ENCODE results near the gene LARP1. TPM values are rescaled to one million over a fixed set of nuclear protein-coding genes. Genes with fewer than 3 reads are reported as not detected.
A peak's percentile ranks its signal among the peaks of the same experiment; 100 is the strongest.

LARP1 gene
- total RNA-seq, 1 experiment from 2014 or later = 290 TPM

GRCh38 chr5:154786414-154786813 is 31.2 kb downstream of the LARP1 start:
- H4K20me1 ChIP-seq (ENCODE audit: insufficient read depth) = peaks cover 97% of the 10 kb centered on the region
- H2AFZ ChIP-seq = no peak overlapping the region
- peaks cover 93% of the 10 kb centered on the region for H3K79me2 ChIP-seq (ENCODE audit: low read depth)
- H3K4me2 ChIP-seq = no peak overlapping the region
- no TSS peak for BruUV-seq (replicated peaks)
- no peaks in the 10 kb centered on the region for H3K27me3 ChIP-seq (ENCODE audit: insufficient read depth, low read depth)
- TF ChIP-seq, protein P1, sequence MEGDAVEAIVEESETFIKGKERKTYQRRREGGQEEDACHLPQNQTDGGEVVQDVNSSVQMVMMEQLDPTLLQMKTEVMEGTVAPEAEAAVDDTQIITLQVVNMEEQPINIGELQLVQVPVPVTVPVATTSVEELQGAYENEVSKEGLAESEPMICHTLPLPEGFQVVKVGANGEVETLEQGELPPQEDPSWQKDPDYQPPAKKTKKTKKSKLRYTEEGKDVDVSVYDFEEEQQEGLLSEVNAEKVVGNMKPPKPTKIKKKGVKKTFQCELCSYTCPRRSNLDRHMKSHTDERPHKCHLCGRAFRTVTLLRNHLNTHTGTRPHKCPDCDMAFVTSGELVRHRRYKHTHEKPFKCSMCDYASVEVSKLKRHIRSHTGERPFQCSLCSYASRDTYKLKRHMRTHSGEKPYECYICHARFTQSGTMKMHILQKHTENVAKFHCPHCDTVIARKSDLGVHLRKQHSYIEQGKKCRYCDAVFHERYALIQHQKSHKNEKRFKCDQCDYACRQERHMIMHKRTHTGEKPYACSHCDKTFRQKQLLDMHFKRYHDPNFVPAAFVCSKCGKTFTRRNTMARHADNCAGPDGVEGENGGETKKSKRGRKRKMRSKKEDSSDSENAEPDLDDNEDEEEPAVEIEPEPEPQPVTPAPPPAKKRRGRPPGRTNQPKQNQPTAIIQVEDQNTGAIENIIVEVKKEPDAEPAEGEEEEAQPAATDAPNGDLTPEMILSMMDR (conservative IDR thresholded peaks at IDR 0.05) = no peak
- TF ChIP-seq EZH2 (IDR thresholded peaks at IDR 0.05; ENCODE audit: low read depth) = no peak
- H3K4me3 ChIP-seq = no peak overlapping the region
- intact Hi-C loops (cut with micrococcal nuclease; ENCODE audit: unreplicated experiment) = no loop called here
- no peaks in the 10 kb centered on the region for H3K9me2 ChIP-seq (ENCODE audit: insufficient read depth)
- H3K4me1 ChIP-seq (replicated peaks; ENCODE audit: insufficient read depth) = no peaks in the 10 kb centered on the region
- H3K36me3 ChIP-seq (ENCODE audit: low read depth) = peaks cover 2% of the 10 kb centered on the region
- peaks cover 9% of the 10 kb centered on the region; the same call in 1 of the 2 replicates for H3F3A ChIP-seq (ENCODE audit: insufficient read depth, low read depth)
- DNase-seq = no peak
- POLR2A ChIA-PET (ENCODE audit: unreplicated experiment) = no interaction called here
- H3K9me3 ChIP-seq (ENCODE audit: insufficient read depth, low read depth) = no peaks in the 10 kb centered on the region
- CTCF ChIA-PET = no interaction called here
- H3K27ac ChIP-seq = no peak overlapping the region

DNA sequence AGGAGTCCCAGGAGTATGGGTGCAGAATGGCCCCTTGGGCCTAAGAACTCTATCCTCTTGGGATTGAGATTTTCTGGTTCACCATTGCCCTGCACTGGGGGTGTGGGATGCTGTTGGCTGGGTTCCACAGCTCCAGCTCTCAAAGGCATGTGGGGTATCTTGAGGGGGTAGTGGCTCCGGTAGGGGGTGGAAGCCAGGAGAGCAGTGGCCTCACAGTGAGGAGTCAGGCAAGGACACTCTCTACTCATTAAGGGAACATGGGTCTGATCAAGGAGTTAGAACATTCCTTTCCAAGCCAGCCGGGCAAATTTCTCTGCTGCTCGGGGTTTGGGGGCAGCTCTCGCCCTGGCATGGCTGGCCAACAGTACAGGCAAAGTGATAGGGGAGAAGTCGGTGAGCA is 33.0 kb downstream of the LARP1 start:
- peaks cover 82% of the 10 kb centered on the region for H3K79me2 ChIP-seq (ENCODE audit: low read depth)
- no TSS peak for BruUV-seq (replicated peaks)
- peaks cover 94% of the 10 kb centered on the region for H4K20me1 ChIP-seq (ENCODE audit: insufficient read depth)
- H3K36me3 ChIP-seq (ENCODE audit: low read depth) = peaks cover 19% of the 10 kb centered on the region
- DNase-seq = no peak
- H3K4me3 ChIP-seq = no peak overlapping the region
- H3K9me2 ChIP-seq (ENCODE audit: insufficient read depth) = no peaks in the 10 kb centered on the region
- no peaks in the 10 kb centered on the region for H3K4me1 ChIP-seq (replicated peaks; ENCODE audit: insufficient read depth)
- H3K27ac ChIP-seq = no peak overlapping the region
- H2AFZ ChIP-seq = no peak overlapping the region
- no peaks in the 10 kb centered on the region; the same call in 1 of the 2 replicates for H3F3A ChIP-seq (ENCODE audit: insufficient read depth, low read depth)
- H3K27me3 ChIP-seq (ENCODE audit: insufficient read depth, low read depth) = no peaks in the 10 kb centered on the region
- H3K4me2 ChIP-seq = no peak overlapping the region
- ChIA-PET CTCF (no interaction called here), POLR2A (ENCODE audit: unreplicated experiment) (no interaction called here)
- TF ChIP-seq, protein P1 (conservative IDR thresholded peaks at IDR 0.05) = no peak
- no peak for TF ChIP-seq EZH2 (IDR thresholded peaks at IDR 0.05; ENCODE audit: low read depth)
- H3K9me3 ChIP-seq (ENCODE audit: insufficient read depth, low read depth) = no peaks in the 10 kb centered on the region
- intact Hi-C loops (cut with micrococcal nuclease; ENCODE audit: unreplicated experiment) = no loop called here

GRCh38 chr5:154791535-154791934 is 36.4 kb downstream of the LARP1 start:
- peaks cover 8% of the 10 kb centered on the region for H3F3A ChIP-seq (ENCODE audit: insufficient read depth, low read depth)
- no peak for TF ChIP-seq EZH2 (IDR thresholded peaks at IDR 0.05; ENCODE audit: low read depth)
- intact Hi-C loops (cut with micrococcal nuclease; ENCODE audit: unreplicated experiment) = no loop called here
- CTCF ChIA-PET = no interaction called here
- H3K4me3 ChIP-seq = no peak overlapping the region
- no peak for DNase-seq
- no peaks in the 10 kb centered on the region for H3K4me1 ChIP-seq (replicated peaks; ENCODE audit: insufficient read depth)
- 0 out of 2 replicates have a peak overlapping the region, but pooled peaks have one; percentile 37 for H3K27ac ChIP-seq
- POLR2A ChIA-PET (ENCODE audit: unreplicated experiment) = no interaction called here
- no peak overlapping the region for H2AFZ ChIP-seq
- H3K9me2 ChIP-seq (ENCODE audit: insufficient read depth) = no peaks in the 10 kb centered on the region
- H3K9me3 ChIP-seq (ENCODE audit: insufficient read depth, low read depth) = no peaks in the 10 kb centered on the region
- H3K79me2 ChIP-seq (ENCODE audit: low read depth) = peaks cover 49% of the 10 kb centered on the region
- H3K36me3 ChIP-seq (ENCODE audit: low read depth) = peaks cover 34% of the 10 kb centered on the region
- H4K20me1 ChIP-seq (ENCODE audit: insufficient read depth) = peaks cover 86% of the 10 kb centered on the region
- BruUV-seq (replicated peaks) = no TSS peak
- H3K4me2 ChIP-seq = no peak overlapping the region
- H3K27me3 ChIP-seq (ENCODE audit: insufficient read depth, low read depth) = no peaks in the 10 kb centered on the region
